Measurements from ENCODE around the gene FAM110D. TPM values are rescaled to one million over a fixed set of nuclear protein-coding genes. Genes with fewer than 3 reads are reported as not detected.

Gene FAM110D
- total and polyA plus RNA-seq, 12 donors, result 2.1 to 6.1 (median 3.5) TPM

- Histone ChIP-seq H3K36me3 (peaks cover 0 to 23% (median 0%) of the 10 kb centered on the region in 9 donors), H3K27me3 (no peaks in the 10 kb centered on the region), H3K9me3 (no peaks in the 10 kb centered on the region), H3K4me1 (peaks cover 0 to 58% (median 33%) of the 10 kb centered on the region in 9 donors), H3K4me3 (peak overlapping the region in 2 of 10 donors; percentile 1 to 35), H3K27ac (peak overlapping the region in 4 of 10 donors; percentile 2 to 84 (median 12))
- intact Hi-C loops (cut with DNase I), result no loop called here
- DNase-seq, result no peak
- TF ChIP-seq CTCF (IDR thresholded peaks at IDR 0.05), result no peak
- ATAC-seq, result peak in 3 of 8 donors; percentile 2 to 60 (median 46)
- WGBS, 2 donors, result 52 to 54% methylated on average over 13 of the region's 13 CpGs
Observed at GRCh38 chr1:26127235-26128163, 31.4 kb upstream of the FAM110D start.

GRCh38 chr1:26129778-26130177 is 29.1 kb upstream of the FAM110D start:
- Histone ChIP-seq H3K4me1 (peaks cover 0 to 36% (median 19%) of the 10 kb centered on the region in 9 donors), H3K27ac (no peak overlapping the region), H3K27me3 (no peaks in the 10 kb centered on the region), H3K4me3 (no peak overlapping the region), H3K36me3 (peaks cover 0 to under 1% (median 0%) of the 10 kb centered on the region in 9 donors), H3K9me3 (peaks cover 0 to 4% (median 0%) of the 10 kb centered on the region in 11 donors)
- intact Hi-C loops (cut with DNase I), result no loop called here
- WGBS, 2 donors, result 93 to 95% methylated on average over 4 of the region's 4 CpGs
- no peak for TF ChIP-seq CTCF (IDR thresholded peaks at IDR 0.05)
- DNase-seq (no peak), ATAC-seq (no peak)

GRCh38 chr1:26130695-26131094 is 28.2 kb upstream of the FAM110D start:
- no peak overlapping the region for H3K4me3 ChIP-seq
- no peak for ATAC-seq
- peaks cover 0 to 27% (median 17%) of the 10 kb centered on the region in 9 donors for H3K4me1 ChIP-seq
- TF ChIP-seq CTCF (IDR thresholded peaks at IDR 0.05), result no peak
- H3K27ac ChIP-seq, result no peak overlapping the region
- WGBS, 2 donors, result 68 to 74% methylated on average over 1 of the region's 1 CpG
- no peak for DNase-seq
- H3K27me3 ChIP-seq, result no peaks in the 10 kb centered on the region
- intact Hi-C loops (cut with DNase I), result no loop called here
- H3K9me3 ChIP-seq, result peaks cover 0 to 10% (median 0%) of the 10 kb centered on the region in 11 donors
- H3K36me3 ChIP-seq, result no peaks in the 10 kb centered on the region

GRCh38 chr1:26132128-26132833 is 26.6 kb upstream of the FAM110D start:
- Histone ChIP-seq H3K4me3 (no peak overlapping the region), H3K27me3 (no peaks in the 10 kb centered on the region), H3K4me1 (peaks cover 0 to 11% (median 6%) of the 10 kb centered on the region in 9 donors), H3K36me3 (no peaks in the 10 kb centered on the region), H3K9me3 (peaks cover 0 to 10% (median 0%) of the 10 kb centered on the region in 11 donors), H3K27ac (no peak overlapping the region)
- DNase-seq (no peak), ATAC-seq (no peak)
- no peak for TF ChIP-seq CTCF (IDR thresholded peaks at IDR 0.05)
- intact Hi-C loops (cut with DNase I), result no loop called here
- 81 to 86% methylated on average over 5 of the region's 5 CpGs for WGBS, 2 donors

Measured in heart right ventricle (tissue), 16 donors.